Calu3 (cell line): ENCODE results near the gene IVD. TPM values are rescaled to one million over a fixed set of nuclear protein-coding genes. Genes with fewer than 3 reads are reported as not detected.

Source experiments
- BruUV-seq: library from RNA; stranded (reverse); fragments of 400-500 nt; replicated peaks from 2 replicates; lab custom pipeline; 2021; lab: Mats Ljungman, UMichigan
- CTCF ChIA-PET: fragments of 300-600 bp; sonication (Branson Sonifier 250); formaldehyde crosslinking; loops from one replicate; lab custom pipeline; 2022; ENCODE audit warnings: antibody characterized with exemption; lab: Charles Lee
- DNase-seq: peaks from one replicate; pipeline ENCODE4 v3.0.0; 2022
- H3K27ac Mint-ChIP-seq: one replicate; pipeline ENCODE4 v1.8.0; 2022; ENCODE audit warnings: mixed read lengths; ENCODE audit not compliant: unreplicated experiment
- H3K27me3 Mint-ChIP-seq: one replicate; pipeline ENCODE4 v1.8.0; 2022; ENCODE audit warnings: mixed read lengths; ENCODE audit not compliant: unreplicated experiment
- H3K36me3 Mint-ChIP-seq: one replicate; pipeline ENCODE4 v1.8.0; 2022; ENCODE audit warnings: mild to moderate bottlenecking, moderate library complexity, mixed read lengths; ENCODE audit not compliant: insufficient read depth, unreplicated experiment
- H3K4me1 Mint-ChIP-seq: one replicate; pipeline ENCODE4 v1.8.0; 2022; ENCODE audit warnings: mild to moderate bottlenecking, low read depth, mixed read lengths; ENCODE audit not compliant: unreplicated experiment
- H3K4me3 Mint-ChIP-seq: one replicate; pipeline ENCODE4 v1.8.0; 2022; ENCODE audit warnings: mild to moderate bottlenecking, low read depth, moderate library complexity, mixed read lengths; ENCODE audit not compliant: unreplicated experiment
- H3K9me3 Mint-ChIP-seq: one replicate; pipeline ENCODE4 v1.8.0; 2022; ENCODE audit warnings: low read depth, mixed read lengths; ENCODE audit not compliant: unreplicated experiment
- intact Hi-C: fragments of 100-400 bp; cut with micrococcal nuclease; formaldehyde crosslinking; loops from one replicate; pipeline ENCODE4 v1.10.0; 2022; ENCODE audit not compliant: unreplicated experiment
- total RNA-seq: library from RNA; stranded (reverse); gene quantifications from 2 replicates; pipeline ENCODE4 v1.2.3, GENCODE V29; 2022
- TF ChIP-seq, protein P1 (sequence below): fragments of 200-600 bp; IDR thresholded peaks from one replicate; pipeline ENCODE4 v1.8.0; 2022; ENCODE audit warnings: antibody characterized with exemption; ENCODE audit not compliant: unreplicated experiment

Gene IVD
- total RNA-seq, 1 experiment from 2014 or later: 46.6 TPM

DNA sequence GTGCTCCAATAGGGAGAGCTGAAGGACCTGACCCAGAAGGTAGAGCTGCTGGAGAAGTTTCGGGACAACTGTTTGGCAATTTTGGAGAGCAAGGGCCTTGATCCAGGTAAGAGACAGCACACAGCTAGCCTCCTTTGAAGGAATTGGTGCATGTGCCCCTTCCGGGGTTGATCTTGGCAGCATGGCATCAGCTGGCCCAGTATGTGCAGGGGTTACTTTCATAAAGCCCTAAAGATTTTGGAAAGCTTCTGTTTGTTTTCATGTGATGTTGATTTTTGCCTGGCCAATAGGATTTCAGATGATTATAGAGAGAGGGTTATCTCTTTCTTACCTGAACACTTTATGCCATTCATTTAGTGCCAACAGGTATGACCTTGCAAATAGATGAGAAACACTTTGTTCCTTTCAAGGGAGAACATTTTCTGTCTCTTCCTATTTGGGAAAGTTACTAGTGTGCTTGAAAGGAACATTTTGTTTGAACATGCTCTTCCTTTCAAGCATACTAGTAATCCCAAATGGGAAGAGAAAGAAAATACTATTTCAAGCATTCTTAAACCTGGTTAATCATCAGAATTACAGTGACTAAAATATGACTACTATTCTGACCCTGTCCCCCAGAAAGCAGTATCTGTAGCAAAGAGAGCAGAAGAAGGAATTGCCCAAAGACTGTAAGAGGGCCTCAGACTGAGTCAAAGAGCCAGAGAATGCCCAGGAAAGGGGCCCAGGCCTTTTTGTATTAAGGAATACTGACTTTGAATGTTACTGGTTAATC lies 15.6 kb upstream of the IVD start:
- no peak overlapping the region for H3K27ac Mint-ChIP-seq
- no TSS peak for BruUV-seq
- no peak for DNase-seq
- no peaks in the 10 kb centered on the region for H3K27me3 Mint-ChIP-seq
- TF ChIP-seq, protein P1, sequence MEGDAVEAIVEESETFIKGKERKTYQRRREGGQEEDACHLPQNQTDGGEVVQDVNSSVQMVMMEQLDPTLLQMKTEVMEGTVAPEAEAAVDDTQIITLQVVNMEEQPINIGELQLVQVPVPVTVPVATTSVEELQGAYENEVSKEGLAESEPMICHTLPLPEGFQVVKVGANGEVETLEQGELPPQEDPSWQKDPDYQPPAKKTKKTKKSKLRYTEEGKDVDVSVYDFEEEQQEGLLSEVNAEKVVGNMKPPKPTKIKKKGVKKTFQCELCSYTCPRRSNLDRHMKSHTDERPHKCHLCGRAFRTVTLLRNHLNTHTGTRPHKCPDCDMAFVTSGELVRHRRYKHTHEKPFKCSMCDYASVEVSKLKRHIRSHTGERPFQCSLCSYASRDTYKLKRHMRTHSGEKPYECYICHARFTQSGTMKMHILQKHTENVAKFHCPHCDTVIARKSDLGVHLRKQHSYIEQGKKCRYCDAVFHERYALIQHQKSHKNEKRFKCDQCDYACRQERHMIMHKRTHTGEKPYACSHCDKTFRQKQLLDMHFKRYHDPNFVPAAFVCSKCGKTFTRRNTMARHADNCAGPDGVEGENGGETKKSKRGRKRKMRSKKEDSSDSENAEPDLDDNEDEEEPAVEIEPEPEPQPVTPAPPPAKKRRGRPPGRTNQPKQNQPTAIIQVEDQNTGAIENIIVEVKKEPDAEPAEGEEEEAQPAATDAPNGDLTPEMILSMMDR: no peak
- CTCF ChIA-PET: no interaction called here
- no peak overlapping the region for H3K4me3 Mint-ChIP-seq
- intact Hi-C loops: no loop called here
- no peaks in the 10 kb centered on the region for H3K9me3 Mint-ChIP-seq
- no peaks in the 10 kb centered on the region for H3K4me1 Mint-ChIP-seq
- H3K36me3 Mint-ChIP-seq: peaks cover 17% of the 10 kb centered on the region

DNA sequence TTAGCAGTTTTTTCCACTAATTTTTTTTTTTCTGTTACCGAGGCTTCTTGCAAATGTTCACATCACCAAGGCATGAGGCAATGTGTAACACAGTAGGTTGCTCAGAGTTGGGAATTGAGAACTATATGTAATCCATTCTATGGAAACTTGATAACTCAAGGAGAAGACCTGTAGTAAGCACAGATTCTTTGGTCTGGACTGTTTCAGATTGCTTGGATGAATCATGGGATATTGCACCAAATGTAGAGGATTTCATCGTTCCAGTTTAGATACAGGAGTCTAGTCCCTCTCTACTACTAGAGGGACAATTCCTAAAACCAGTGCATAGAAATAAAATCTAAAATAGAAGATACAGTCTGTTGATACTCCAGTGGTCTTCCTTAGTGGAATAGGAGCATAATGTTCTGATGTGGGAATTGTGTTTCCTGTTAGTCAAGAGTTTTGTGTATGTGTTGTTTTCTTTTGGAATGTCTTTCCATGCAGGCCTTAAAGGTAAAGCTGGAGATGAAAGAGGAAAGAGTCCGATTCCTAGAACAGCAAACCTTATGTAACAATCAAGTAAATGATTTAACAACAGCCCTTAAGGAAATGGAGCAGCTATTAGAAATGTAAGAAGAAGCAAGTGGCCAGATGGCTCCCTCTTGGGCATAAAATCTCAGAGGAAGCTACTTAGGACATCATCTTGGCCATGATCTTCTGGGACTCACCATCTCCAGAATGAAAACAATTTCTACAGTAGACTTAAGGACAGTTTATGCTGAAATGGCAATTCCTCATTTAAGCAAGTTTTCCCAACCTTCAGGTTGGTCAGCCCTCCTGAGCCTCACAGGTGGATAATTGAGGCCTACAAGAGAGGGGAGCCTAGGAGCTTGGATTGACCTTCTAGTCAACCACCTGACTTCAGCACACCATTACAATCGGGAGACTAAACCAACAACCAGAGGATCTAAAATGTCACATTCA lies 12.3 kb upstream of the IVD start:
- intact Hi-C loops: no loop called here
- DNase-seq: no peak
- Mint-ChIP-seq H3K27me3 (no peaks in the 10 kb centered on the region), H3K27ac (no peak overlapping the region), H3K4me1 (no peaks in the 10 kb centered on the region), H3K36me3 (peaks cover 15% of the 10 kb centered on the region), H3K4me3 (no peak overlapping the region), H3K9me3 (no peaks in the 10 kb centered on the region)
- CTCF ChIA-PET: no interaction called here
- TF ChIP-seq, protein P1: no peak
- BruUV-seq: no TSS peak

DNA sequence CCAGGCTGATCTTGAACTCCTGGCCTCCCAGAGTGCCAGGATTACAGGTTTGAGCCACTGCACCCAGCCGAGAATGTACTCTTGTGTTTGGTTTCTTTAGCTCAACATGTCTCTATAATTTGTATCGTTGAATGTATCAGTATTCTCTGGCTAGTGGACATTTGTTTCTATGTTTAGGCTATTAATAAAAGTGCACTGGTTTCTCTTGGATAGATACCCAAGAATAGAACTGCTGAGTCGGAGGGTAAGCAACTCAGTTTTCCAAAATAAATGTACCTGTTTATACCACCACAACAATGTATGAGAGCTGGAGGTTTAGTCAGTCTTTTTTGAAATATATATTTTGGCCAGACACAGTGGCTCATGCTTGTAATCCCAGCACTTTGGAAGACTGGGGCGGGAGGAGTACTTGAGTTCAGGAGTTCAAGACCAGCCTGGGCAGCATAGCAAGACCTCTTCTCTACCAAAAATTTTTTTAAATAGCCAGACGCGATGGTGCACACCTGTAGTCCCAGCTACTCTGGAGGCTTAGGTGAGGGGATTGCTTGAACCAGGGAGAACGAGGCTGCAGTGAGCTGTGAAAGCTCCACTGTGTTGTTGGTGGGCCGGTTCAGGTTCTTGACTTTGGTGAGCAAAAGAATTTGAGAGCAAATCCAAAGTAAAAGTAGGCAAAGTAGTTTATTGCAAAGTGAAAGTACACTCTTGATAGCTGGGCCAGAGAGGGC lies 7.7 kb upstream of the IVD start:
- Mint-ChIP-seq H3K27ac (no peak overlapping the region), H3K36me3 (peaks cover 4% of the 10 kb centered on the region), H3K4me3 (no peak overlapping the region), H3K4me1 (no peaks in the 10 kb centered on the region), H3K9me3 (no peaks in the 10 kb centered on the region), H3K27me3 (no peaks in the 10 kb centered on the region)
- CTCF ChIA-PET: interaction anchor here (0.6 kb wide), 1 partner anchor 1061 kb away, joined by 5 read pairs; no protein-coding TSS in a partner anchor
- TF ChIP-seq, protein P1: no peak
- BruUV-seq: no TSS peak
- intact Hi-C loops: no loop called here
- DNase-seq: no peak

DNA sequence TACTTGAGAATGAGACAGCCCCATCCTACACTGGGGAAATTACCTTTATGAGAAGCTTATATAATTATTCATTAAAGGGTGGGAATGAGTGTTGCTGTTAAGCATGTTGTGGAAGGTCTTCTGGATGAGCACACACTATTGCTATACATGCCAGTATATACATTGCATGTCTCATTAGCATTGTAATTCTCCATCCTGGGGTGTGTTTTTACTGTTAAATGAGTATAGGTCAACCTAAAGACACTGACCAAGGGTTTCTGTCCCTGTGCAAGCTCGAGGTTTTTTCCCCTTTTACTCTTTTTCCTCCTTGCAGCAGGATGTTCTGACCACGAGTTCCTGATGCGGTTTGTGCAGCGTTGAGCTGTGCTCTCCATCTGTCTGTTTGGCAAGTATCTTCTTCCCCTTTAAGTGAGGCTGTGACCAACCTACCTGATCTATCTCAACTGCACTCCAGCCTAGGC lies 7.2 kb upstream of the IVD start:
- no peaks in the 10 kb centered on the region for H3K4me1 Mint-ChIP-seq
- peaks cover 4% of the 10 kb centered on the region for H3K36me3 Mint-ChIP-seq
- intact Hi-C loops: no loop called here
- BruUV-seq: no TSS peak
- H3K27me3 Mint-ChIP-seq: no peaks in the 10 kb centered on the region
- H3K9me3 Mint-ChIP-seq: no peaks in the 10 kb centered on the region
- no peak overlapping the region for H3K27ac Mint-ChIP-seq
- TF ChIP-seq, protein P1: no peak
- CTCF ChIA-PET: no interaction called here
- DNase-seq: no peak
- H3K4me3 Mint-ChIP-seq: no peak overlapping the region
